AG09309 (cell line): Measurements from ENCODE around the gene ACKR2.

Source experiments
- DNase-seq: peaks from one replicate; pipeline ENCODE4 v3.0.0-alpha.2; 2010; ENCODE audit warnings: low read depth
- H3K4me3 ChIP-seq: 2 replicates; pipeline ENCODE4 v1.5.1; 2011; ENCODE audit warnings: mild to moderate bottlenecking, low read depth, low read length, moderate library complexity; ENCODE audit not compliant: control insufficient read depth
- TF ChIP-seq, protein P1 (sequence below): IDR thresholded peaks from 2 replicates; pipeline ENCODE4 v1.5.1; 2011; ENCODE audit warnings: mild to moderate bottlenecking, low read depth, low read length, inconsistent platforms; ENCODE audit not compliant: insufficient read depth, control insufficient read depth; ENCODE audit errors: missing control alignments

ACKR2 gene

DNA sequence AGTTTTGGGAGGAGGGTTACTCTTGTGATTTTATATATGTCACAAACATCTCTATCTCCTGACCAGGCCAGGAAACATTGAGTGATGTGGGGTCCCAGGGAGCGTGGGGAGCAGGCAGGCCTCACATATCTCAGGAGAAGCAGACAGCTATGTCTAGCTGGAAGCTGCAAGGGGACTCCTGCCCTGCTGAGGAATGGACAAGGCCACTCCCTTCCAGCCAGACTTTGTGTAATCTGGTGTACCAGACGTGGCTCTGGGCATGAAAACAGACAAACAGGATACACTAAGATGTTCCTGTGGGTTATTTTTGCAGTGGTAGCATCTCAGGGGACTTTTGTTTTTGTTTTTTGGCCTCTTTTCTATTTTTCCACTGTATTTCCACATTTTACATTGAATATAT is 43.2 kb downstream of the ACKR2 start:
- no peak for DNase-seq

DNA sequence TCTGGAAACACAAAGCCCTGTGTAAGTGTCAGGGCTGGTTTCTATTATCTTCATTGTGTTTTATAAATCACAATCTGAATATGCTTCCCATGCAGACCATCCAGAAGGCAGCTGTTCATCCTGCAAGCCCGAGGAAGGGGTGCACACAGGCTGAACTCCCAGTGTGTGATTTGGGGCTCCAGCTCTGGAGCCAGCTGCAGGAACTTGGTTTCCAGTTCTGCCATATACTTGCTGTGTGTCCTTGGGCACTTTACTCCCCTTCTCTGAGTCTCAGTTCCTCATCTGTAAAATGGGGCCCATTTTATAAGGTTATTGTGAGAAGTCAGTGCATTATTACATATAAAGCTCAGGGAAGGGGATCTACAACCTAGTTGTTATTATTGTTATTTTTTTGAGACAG is 43.8 kb downstream of the ACKR2 start:
- TF ChIP-seq, protein P1, sequence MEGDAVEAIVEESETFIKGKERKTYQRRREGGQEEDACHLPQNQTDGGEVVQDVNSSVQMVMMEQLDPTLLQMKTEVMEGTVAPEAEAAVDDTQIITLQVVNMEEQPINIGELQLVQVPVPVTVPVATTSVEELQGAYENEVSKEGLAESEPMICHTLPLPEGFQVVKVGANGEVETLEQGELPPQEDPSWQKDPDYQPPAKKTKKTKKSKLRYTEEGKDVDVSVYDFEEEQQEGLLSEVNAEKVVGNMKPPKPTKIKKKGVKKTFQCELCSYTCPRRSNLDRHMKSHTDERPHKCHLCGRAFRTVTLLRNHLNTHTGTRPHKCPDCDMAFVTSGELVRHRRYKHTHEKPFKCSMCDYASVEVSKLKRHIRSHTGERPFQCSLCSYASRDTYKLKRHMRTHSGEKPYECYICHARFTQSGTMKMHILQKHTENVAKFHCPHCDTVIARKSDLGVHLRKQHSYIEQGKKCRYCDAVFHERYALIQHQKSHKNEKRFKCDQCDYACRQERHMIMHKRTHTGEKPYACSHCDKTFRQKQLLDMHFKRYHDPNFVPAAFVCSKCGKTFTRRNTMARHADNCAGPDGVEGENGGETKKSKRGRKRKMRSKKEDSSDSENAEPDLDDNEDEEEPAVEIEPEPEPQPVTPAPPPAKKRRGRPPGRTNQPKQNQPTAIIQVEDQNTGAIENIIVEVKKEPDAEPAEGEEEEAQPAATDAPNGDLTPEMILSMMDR: no peak
- DNase-seq: no peak

More for the DNA sequence above, 43.2 kb downstream of the ACKR2 start:
- TF ChIP-seq, protein P1: no peak
- no peak overlapping the region for H3K4me3 ChIP-seq

DNA sequence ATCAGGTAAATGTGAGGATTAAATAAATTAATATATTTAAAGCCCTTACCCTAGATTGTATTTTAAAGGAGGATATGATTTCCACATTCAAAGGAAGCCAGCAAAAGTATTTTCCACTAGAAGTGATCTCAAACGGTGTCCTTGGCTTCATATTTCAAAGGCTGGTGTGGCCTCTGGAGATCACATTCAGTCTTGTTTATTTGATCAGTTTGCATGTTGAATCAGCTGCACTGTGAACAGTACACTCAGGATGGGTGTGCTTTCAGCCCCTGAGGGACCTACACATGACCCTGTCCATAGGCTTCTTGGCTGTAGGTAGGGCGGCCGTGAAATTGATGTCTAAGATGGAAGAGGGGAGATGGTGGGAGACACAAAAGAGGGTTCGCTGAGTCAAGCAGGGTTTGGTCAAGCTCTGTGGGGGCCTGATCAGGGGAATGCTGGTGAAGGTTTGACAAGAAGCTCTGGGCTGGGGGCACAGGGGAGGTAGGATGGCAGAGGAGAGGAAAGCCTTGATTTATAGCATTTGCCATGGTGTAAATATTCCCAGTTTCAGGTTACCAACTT is 44.6 kb downstream of the ACKR2 start:
- TF ChIP-seq, protein P1: no peak
- H3K4me3 ChIP-seq: no peak overlapping the region
- no peak for DNase-seq

More for the DNA sequence above, 43.8 kb downstream of the ACKR2 start:
- H3K4me3 ChIP-seq: no peak overlapping the region

DNA sequence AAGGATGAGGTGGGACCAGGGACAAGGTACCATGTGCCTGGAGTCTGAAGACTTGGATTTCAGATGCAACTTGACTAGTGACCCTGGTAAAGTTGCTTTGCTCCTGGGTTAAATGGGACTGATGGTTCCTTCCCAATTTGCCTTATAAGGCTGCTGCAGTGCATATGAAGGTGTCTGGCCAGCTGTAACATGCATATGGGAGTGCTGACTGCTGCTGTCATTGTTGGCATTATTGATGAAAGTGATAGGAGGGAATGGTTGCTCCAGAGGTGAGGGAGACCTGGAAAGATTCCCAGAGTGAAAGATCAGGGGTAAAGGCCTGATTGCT is 45.9 kb downstream of the ACKR2 start:
- no peak for DNase-seq
- TF ChIP-seq, protein P1: no peak
- H3K4me3 ChIP-seq: no peak overlapping the region

DNA sequence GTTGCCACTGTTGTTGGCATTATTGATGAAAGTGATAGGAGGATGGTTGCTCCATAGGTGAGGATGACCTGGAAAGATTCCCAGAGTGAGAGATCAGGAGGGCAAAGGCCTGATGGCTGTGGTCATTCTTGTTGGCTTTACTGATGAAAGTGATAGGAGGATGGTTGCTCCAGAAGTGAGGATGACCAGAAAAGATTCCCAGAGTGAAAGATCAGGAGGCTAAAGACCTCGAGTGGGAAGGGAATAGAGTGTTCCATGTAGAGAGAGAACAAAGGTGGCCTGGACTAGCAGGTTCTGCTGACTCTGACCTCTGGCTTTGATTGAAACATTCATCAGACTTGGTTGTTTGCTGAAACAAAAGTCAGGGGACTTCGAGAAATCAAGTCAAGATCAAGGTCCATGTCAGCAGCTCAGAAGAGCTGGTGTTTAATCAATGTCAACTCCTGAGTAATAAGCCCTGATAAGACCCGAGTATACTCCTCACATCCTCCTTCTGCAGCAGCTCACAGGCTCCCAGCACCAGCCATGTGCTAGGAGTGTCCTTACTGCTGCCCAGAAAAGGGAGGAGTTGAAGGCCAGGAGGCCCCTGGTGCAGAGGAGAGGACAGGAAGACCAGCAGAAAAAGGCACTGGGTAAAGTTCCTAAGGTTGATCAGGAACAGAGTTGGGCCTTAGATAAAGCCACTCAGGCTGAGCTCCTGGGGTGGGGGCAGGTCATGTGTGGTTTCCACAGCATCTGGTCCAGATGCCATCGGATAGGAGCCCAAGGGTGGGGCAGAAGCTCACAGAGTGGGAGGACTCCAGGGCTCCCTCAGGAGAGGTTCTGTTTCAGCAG is 46.5 kb downstream of the ACKR2 start:
- no peak overlapping the region for H3K4me3 ChIP-seq
- DNase-seq: no peak
- TF ChIP-seq, protein P1: no peak

DNA sequence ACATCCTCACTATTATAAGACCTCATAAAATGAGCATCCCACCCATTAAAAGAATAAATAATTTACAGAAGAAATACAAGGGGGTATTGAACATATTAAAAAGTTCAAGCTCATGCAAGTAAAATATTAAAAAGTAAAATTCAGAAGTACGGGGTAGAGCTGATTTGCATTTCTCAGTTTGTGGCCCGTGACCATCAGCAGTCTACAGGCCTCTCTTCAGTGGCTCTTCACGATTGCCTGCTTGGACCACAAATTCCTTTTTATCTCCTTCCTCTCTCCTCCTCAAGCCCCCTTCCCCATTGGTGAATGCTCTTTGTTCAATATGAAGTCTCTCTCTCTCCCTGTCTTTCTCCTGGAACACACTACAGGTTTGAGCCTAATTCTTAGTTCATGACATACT is 47.3 kb downstream of the ACKR2 start:
- DNase-seq: no peak
- TF ChIP-seq, protein P1: no peak
- H3K4me3 ChIP-seq: no peak overlapping the region
